Suprapubic skin (tissue), 4 donors: ENCODE measurements around the gene CYP21A2. TPM values are rescaled to one million over a fixed set of nuclear protein-coding genes. Genes with fewer than 3 reads are reported as not detected.
A peak's percentile ranks its signal among the peaks of the same experiment; 100 is the strongest.

Experiments used
- DNase-seq, 2 donors: peaks; one replicate each; pipeline ENCODE4 v3.0.0-alpha.2; 2019; ENCODE audit warnings: low spot score in 2 of 2
- H3K27ac ChIP-seq: fragments of 200-600 bp; sonication (generic); one replicate; pipeline ENCODE4 v1.5.1; 2019
- H3K27me3 ChIP-seq: fragments of 200-600 bp; sonication (generic); one replicate; pipeline ENCODE4 v1.5.1; 2019
- H3K36me3 ChIP-seq: fragments of 200-600 bp; sonication (generic); one replicate; pipeline ENCODE4 v1.5.1; 2019
- H3K4me1 ChIP-seq: fragments of 200-600 bp; sonication (generic); one replicate; pipeline ENCODE4 v1.5.1; 2019
- H3K4me3 ChIP-seq: fragments of 200-600 bp; sonication (generic); one replicate; pipeline ENCODE4 v1.5.1; 2019; ENCODE audit warnings: mild to moderate bottlenecking
- H3K9me3 ChIP-seq: fragments of 200-600 bp; sonication (generic); one replicate; pipeline ENCODE4 v1.5.1; 2019
- EP300 ChIP-seq: sonication (generic); formaldehyde crosslinking; IDR thresholded peaks from one replicate; pipeline ENCODE4 v1.6.1; 2017; ENCODE audit warnings: antibody characterized with exemption
- POLR2A ChIP-seq, 2 donors: fragments of 450-650 bp; IDR thresholded peaks; one replicate each; pipeline ENCODE4 v1.6.1; 2017; ENCODE audit warnings: antibody characterized with exemption in 2 of 2, mild to moderate bottlenecking in 2 of 2, moderate library complexity in 2 of 2
- POLR2AphosphoS5 ChIP-seq, 3 donors: sonication (generic); formaldehyde crosslinking; IDR thresholded peaks; one replicate each; pipeline ENCODE4 v1.6.1; 2017; ENCODE audit warnings: antibody characterized with exemption in 3 of 3
- WGBS: methylation state at CpG from one replicate; pipeline ENCODE4 v1.1.5; 2018; 5-methylcytosine and 5-hydroxymethylcytosine counted together
- total RNA-seq, 4 donors: library from RNA; depleted of rRNA; stranded (reverse); fragments of >200 nt; gene quantifications; one replicate each; pipeline ENCODE4 v1.1.0, GENCODE V29; 2016
- TF ChIP-seq, protein P1 (sequence below), 2 donors: fragments of 200-600 bp in 1 of 2; fragments of 450-650 bp in 1 of 2; sonication (generic) in 1 of 2; IDR thresholded peaks; one replicate each; pipeline ENCODE4 v1.5.1; 2016 to 2019; ENCODE audit warnings: antibody characterized with exemption in 2 of 2, mild to moderate bottlenecking in 1 of 2, moderate library complexity in 1 of 2

Gene CYP21A2
- total RNA-seq, 4 donors from 2014 or later: 0.39 to 2.3 TPM; not detected in 2

DNA sequence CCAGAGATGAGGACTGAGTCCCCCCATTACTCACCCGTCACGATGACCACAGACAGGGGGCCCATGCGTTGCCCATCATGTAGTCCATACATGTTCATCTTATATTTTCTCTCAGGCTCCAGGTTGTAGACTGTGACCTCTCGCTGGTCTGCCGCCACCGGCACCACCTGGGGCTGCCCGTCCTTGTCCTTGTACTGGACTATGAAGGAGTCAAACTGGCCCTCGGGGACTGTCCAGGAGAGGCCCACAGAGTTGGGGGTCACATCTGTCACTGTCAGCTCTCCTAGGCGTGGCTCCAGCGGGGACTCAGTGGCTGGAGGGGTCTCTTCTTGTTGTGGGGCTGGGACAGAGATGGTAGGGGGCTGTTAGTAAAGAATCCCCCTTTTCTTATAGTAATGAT is 35.4 kb downstream of the CYP21A2 start:
- peaks cover 31% of the 10 kb centered on the region for H3K36me3 ChIP-seq
- no peak for DNase-seq

DNA sequence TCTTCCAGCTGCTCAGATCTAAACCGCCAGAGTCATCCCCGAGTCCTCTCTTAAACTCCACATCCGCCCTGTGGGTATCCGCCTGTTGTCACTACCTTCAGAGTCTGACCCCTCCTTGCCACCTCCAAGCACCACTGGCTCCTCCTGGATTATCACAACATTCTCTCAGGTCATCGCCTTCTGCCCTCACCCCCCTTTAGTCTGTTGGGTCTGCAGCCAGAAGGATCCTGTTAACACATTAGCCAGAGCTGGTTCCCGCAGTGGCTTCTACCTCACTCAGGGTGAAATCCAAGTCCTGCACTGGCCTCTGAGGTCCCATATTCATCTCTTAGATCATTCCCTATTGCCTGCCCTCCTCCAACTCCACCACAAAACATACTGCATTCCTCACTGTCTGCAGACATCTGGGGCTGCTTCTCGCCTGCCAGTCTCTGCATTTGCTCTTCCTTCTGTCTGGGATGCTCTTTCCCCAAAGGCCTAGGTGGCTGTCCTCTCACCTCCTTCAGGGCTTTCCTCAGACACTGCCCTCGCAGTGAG is 36.8 kb downstream of the CYP21A2 start:
- no peaks in the 10 kb centered on the region for H3K9me3 ChIP-seq
- H3K4me3 ChIP-seq: no peak overlapping the region
- DNase-seq: no peak
- peaks cover 14% of the 10 kb centered on the region for H3K4me1 ChIP-seq
- WGBS: 87% methylated on average over 8 of the region's 8 CpGs
- TF ChIP-seq EP300 (no peak), POLR2A (IDR thresholded peaks at IDR 0.05) (no peak), POLR2AphosphoS5 (IDR thresholded peaks at IDR 0.05) (no peak)
- TF ChIP-seq, protein P1, sequence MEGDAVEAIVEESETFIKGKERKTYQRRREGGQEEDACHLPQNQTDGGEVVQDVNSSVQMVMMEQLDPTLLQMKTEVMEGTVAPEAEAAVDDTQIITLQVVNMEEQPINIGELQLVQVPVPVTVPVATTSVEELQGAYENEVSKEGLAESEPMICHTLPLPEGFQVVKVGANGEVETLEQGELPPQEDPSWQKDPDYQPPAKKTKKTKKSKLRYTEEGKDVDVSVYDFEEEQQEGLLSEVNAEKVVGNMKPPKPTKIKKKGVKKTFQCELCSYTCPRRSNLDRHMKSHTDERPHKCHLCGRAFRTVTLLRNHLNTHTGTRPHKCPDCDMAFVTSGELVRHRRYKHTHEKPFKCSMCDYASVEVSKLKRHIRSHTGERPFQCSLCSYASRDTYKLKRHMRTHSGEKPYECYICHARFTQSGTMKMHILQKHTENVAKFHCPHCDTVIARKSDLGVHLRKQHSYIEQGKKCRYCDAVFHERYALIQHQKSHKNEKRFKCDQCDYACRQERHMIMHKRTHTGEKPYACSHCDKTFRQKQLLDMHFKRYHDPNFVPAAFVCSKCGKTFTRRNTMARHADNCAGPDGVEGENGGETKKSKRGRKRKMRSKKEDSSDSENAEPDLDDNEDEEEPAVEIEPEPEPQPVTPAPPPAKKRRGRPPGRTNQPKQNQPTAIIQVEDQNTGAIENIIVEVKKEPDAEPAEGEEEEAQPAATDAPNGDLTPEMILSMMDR (IDR thresholded peaks at IDR 0.05): no peak
- H3K36me3 ChIP-seq: peaks cover 28% of the 10 kb centered on the region
- no peak overlapping the region for H3K27ac ChIP-seq
- H3K27me3 ChIP-seq: no peaks in the 10 kb centered on the region

More for the DNA sequence above, 35.4 kb downstream of the CYP21A2 start:
- Histone ChIP-seq H3K27me3 (no peaks in the 10 kb centered on the region), H3K27ac (no peak overlapping the region), H3K9me3 (no peaks in the 10 kb centered on the region), H3K4me3 (no peak overlapping the region), H3K4me1 (peaks cover 14% of the 10 kb centered on the region)
- WGBS: 95% methylated on average over 10 of the region's 10 CpGs
- TF ChIP-seq POLR2AphosphoS5 (IDR thresholded peaks at IDR 0.05) (no peak), POLR2A (IDR thresholded peaks at IDR 0.05) (no peak), EP300 (no peak)

DNA sequence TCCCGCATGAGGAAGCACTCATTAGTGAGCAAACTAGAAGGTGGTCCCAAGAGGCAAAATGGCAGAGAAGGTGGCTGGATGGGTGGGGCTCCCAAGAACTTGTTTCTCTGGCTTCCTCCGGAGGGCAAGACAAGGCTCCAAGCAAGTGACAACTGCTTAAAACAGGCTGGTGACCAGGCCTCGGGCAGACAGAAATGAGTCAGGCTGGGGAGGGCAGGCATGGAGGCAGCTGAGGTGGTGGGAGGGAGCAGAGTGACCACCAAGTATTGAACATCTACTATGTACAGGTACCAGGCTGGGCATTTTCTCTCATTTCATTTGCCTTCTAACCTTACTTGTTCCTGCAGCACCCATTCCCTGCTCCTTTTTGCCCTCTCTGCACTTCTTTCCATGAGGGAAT is 37.6 kb downstream of the CYP21A2 start:
- DNase-seq: no peak
- Histone ChIP-seq H3K4me1 (peaks cover 17% of the 10 kb centered on the region), H3K27me3 (no peaks in the 10 kb centered on the region), H3K4me3 (no peak overlapping the region), H3K27ac (peak overlapping the region; percentile 40), H3K9me3 (no peaks in the 10 kb centered on the region), H3K36me3 (peaks cover 27% of the 10 kb centered on the region)
- WGBS: 73% methylated on average over 3 of the region's 3 CpGs
- TF ChIP-seq, protein P1 (IDR thresholded peaks at IDR 0.05): no peak
- TF ChIP-seq EP300 (no peak), POLR2AphosphoS5 (IDR thresholded peaks at IDR 0.05) (no peak), POLR2A (IDR thresholded peaks at IDR 0.05) (no peak)

DNA sequence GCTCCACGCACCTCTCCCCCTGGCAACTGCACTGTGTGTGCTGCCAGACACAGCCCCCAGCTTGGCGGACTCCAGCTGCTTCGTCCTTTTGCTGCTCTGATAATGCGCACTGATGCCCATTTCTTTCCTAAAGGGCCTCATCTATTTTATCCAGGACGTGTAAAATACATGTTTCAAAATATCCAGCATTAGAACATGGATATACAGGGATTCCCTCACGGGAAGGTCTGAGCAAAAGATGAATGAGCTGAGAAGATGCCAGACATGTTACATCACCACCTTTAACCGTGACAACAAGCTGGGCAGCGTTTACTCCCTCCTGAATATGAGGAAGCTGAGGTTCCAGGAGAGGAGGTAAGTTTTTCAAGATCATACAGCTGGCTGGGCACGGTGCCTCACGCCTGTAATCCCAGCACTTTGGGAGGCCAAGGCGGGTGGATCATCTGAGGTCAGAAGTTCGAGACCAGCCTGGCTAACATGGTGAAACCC is 38.1 kb downstream of the CYP21A2 start:
- TF ChIP-seq POLR2A (IDR thresholded peaks at IDR 0.05) (no peak), POLR2AphosphoS5 (IDR thresholded peaks at IDR 0.05) (peak in 1 of 3 donors; percentile 62)
- 50% methylated on average over 12 of the region's 12 CpGs for WGBS
- no peak overlapping the region for H3K4me3 ChIP-seq
- peaks cover 19% of the 10 kb centered on the region for H3K4me1 ChIP-seq
- H3K27ac ChIP-seq: peak overlapping the region; percentile 32
- peak in 1 of 2 donors; percentile 70 for DNase-seq
- no peaks in the 10 kb centered on the region for H3K9me3 ChIP-seq
- no peaks in the 10 kb centered on the region for H3K27me3 ChIP-seq
- H3K36me3 ChIP-seq: peaks cover 24% of the 10 kb centered on the region

DNA sequence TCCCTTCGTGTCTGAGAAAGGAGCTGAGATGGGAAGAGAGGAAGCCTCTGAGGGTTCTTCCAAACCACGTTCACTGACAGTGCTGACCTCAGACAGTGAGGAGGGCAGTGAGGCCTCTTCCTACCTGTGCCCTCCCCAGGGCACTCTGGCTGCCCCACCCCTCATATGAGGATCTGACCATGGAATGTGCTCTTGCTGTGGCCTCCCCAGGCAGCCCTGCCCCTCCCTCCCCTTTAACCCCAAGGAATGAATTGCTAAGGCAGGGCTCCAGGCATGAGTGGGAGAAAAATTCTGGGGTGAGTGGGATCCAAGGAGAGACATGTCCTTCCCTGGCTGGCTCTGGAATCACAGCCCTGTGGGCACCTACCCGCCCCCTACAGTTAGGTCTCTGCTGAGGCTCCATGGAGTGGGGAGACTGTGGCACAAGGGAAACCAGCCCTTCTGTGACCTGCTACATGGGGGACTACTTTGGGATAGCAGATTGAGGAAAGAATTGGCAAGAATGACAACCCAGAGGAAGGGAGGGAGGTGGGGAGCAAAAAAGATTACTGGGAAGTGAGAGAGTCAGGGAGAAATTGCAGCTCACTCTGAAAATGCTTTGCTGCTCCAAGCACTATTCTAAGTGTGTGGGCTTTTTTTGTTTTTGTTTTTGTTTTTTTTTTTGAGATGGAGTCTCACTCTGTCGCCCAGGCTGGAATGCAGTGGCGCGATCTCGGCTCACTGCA is 41.5 kb downstream of the CYP21A2 start:
- Histone ChIP-seq H3K4me1 (peaks cover 37% of the 10 kb centered on the region), H3K27ac (peak overlapping the region; percentile 31), H3K9me3 (no peaks in the 10 kb centered on the region), H3K36me3 (peaks cover 11% of the 10 kb centered on the region), H3K27me3 (no peaks in the 10 kb centered on the region), H3K4me3 (no peak overlapping the region)
- TF ChIP-seq POLR2A (IDR thresholded peaks at IDR 0.05): no peak
- TF ChIP-seq, protein P1 (IDR thresholded peaks at IDR 0.05): no peak
- TF ChIP-seq POLR2AphosphoS5 (IDR thresholded peaks at IDR 0.05): no peak
- no peak for TF ChIP-seq EP300
- no peak for DNase-seq
- 77% methylated on average over 7 of the region's 7 CpGs for WGBS
